Endothelial cell of umbilical vein (primary cell): ENCODE results near the gene CDH20. TPM values are rescaled to one million over a fixed set of nuclear protein-coding genes. Genes with fewer than 3 reads are reported as not detected.
A peak's percentile ranks its signal among the peaks of the same experiment; 100 is the strongest.

Experiments used
- BruUV-seq: library from RNA; stranded (reverse); fragments of 400-500 nt; replicated peaks from 2 replicates; lab custom pipeline; 2021; lab: Mats Ljungman, UMichigan
- CTCF ChIA-PET: fragments of 300-600, 350-600 bp; sonication (Branson Sonifier 250); formaldehyde crosslinking; loops from one replicate; lab custom pipeline; 2021; ENCODE audit warnings: antibody characterized with exemption, inconsistent platforms; lab: Charles Lee
- POLR2A ChIA-PET: fragments of 300-600, 350-600 bp; sonication (Branson Sonifier 250); formaldehyde crosslinking; loops from one replicate; lab custom pipeline; 2021; ENCODE audit warnings: antibody characterized with exemption, inconsistent platforms; lab: Charles Lee
- DNase-seq: peaks from one replicate; pipeline ENCODE4 v3.0.0-alpha.2; 2011; ENCODE audit warnings: low read depth, low spot score
- FAIRE-seq: peaks from 2 replicates; lab custom pipeline; 2011; peaks lifted over from hg19 to GRCh38; lab: Jason Lieb, UNC
- H2AFZ ChIP-seq: 2 replicates; pipeline ENCODE4 v1.6.0; 2012; ENCODE audit warnings: low read depth, low read length, control low read depth, inconsistent platforms
- H3K27ac ChIP-seq: 2 replicates; pipeline ENCODE4 v1.5.1; 2011; ENCODE audit warnings: low read depth, mild to moderate bottlenecking, control low read depth, low read length, moderate library complexity; ENCODE audit not compliant: insufficient read depth
- H3K27me3 ChIP-seq, 2 experiments: 2 replicates each; pipeline versions ENCODE4 v1.6.0 to v1.6.1; 2011; ENCODE audit warnings: low read length in 2 of 2, mixed read lengths in 1 of 2; ENCODE audit not compliant: control insufficient read depth in 2 of 2, insufficient read depth in 2 of 2
- H3K36me3 ChIP-seq, 2 experiments: 2 replicates in 1 of 2; 3 replicates in 1 of 2; pipeline ENCODE4 v1.5.1; 2011; ENCODE audit warnings: low read length in 2 of 2, mild to moderate bottlenecking in 1 of 2, moderate library complexity in 1 of 2; ENCODE audit not compliant: control insufficient read depth in 2 of 2, insufficient read depth in 2 of 2; ENCODE audit errors: extremely low read depth in 1 of 2
- H3K4me1 ChIP-seq: 3 replicates; pipeline ENCODE4 v1.5.1; 2011; ENCODE audit warnings: mild to moderate bottlenecking, low read length; ENCODE audit not compliant: control insufficient read depth, insufficient read depth; ENCODE audit errors: extremely low read depth
- H3K4me2 ChIP-seq: 2 replicates; pipeline ENCODE4 v1.6.1; 2011; ENCODE audit warnings: low read length, control low read depth, mixed read lengths; ENCODE audit not compliant: insufficient read depth
- H3K4me3 ChIP-seq, 3 experiments: fragments of 200-600 bp in 1 of 3; sonication (generic), shearing (Covaris generic) in 1 of 3; replicated peaks in 1 of 3; 2 replicates each; pipeline ENCODE4 v1.5.1; 2011 to 2016; ENCODE audit warnings: control low read depth in 3 of 3, low read length in 3 of 3, mild to moderate bottlenecking in 2 of 3, inconsistent platforms in 1 of 3, low read depth in 1 of 3, moderate library complexity in 1 of 3; ENCODE audit not compliant: insufficient read depth in 1 of 3
- H3K79me2 ChIP-seq: 2 replicates; pipeline ENCODE4 v1.6.0; 2012; ENCODE audit warnings: low read length, inconsistent platforms; ENCODE audit not compliant: control insufficient read depth, insufficient read depth
- H3K9ac ChIP-seq: replicated peaks from 2 replicates; pipeline ENCODE3; 2011; ENCODE audit warnings: low read length, control low read depth; ENCODE audit not compliant: insufficient read depth; ENCODE audit errors: extremely low read depth
- H3K9me1 ChIP-seq: replicated peaks from 3 replicates; pipeline ENCODE4 v1.6.0; 2011; ENCODE audit warnings: mild to moderate bottlenecking, low read length; ENCODE audit not compliant: control insufficient read depth, insufficient read depth; ENCODE audit errors: extremely low read depth
- H3K9me3 ChIP-seq: replicated peaks from 2 replicates; pipeline ENCODE4 v1.5.1; 2012; ENCODE audit warnings: low read length, inconsistent platforms; ENCODE audit not compliant: control insufficient read depth, insufficient read depth
- H4K20me1 ChIP-seq: replicated peaks from 2 replicates; pipeline ENCODE3; 2011; ENCODE audit warnings: mild to moderate bottlenecking, low read length; ENCODE audit not compliant: control insufficient read depth, insufficient read depth; ENCODE audit errors: extremely low read depth
- EZH2 ChIP-seq: IDR thresholded peaks from 2 replicates; pipeline ENCODE4 v1.6.1; 2012; ENCODE audit warnings: borderline replicate concordance, low read depth, mild to moderate bottlenecking, moderate library complexity, low read length, inconsistent platforms; ENCODE audit not compliant: severe bottlenecking
- FOS ChIP-seq: IDR thresholded peaks from 2 replicates; pipeline ENCODE4 v1.6.1; 2011; ENCODE audit warnings: mild to moderate bottlenecking, low read length, moderate library complexity, borderline replicate concordance; ENCODE audit not compliant: insufficient read depth
- GATA2 ChIP-seq: IDR thresholded peaks from 2 replicates; pipeline ENCODE4 v1.7.0; 2011; ENCODE audit warnings: low read depth, mild to moderate bottlenecking, moderate library complexity, mixed read lengths, low read length; ENCODE audit not compliant: insufficient read length, insufficient read depth
- JUN ChIP-seq: IDR thresholded peaks from 2 replicates; pipeline ENCODE4 v1.6.1; 2011; ENCODE audit warnings: borderline replicate concordance, low read depth; ENCODE audit not compliant: insufficient read length, insufficient read depth
- MYC ChIP-seq: IDR thresholded peaks from one replicate; pipeline ENCODE4 v1.6.1; 2011; ENCODE audit warnings: mild to moderate bottlenecking, low read depth, low read length
- POLR2A ChIP-seq: IDR thresholded peaks from 2 replicates; pipeline ENCODE4 v1.6.1; 2012; ENCODE audit warnings: low read depth, mild to moderate bottlenecking, control low read depth, low read length
- POLR2AphosphoS5 ChIP-seq: IDR thresholded peaks from 2 replicates; pipeline ENCODE4 v1.6.1; 2012; ENCODE audit warnings: low read depth, mild to moderate bottlenecking, control low read depth, low read length, moderate library complexity; ENCODE audit not compliant: insufficient read depth
- dilution Hi-C: fragments of 300-500 bp; cut with MboI; formaldehyde crosslinking; loops from one replicate; pipeline ENCODE4 v1.15.0; 2019; ENCODE audit warnings: low sequenced_read_pairs; ENCODE audit not compliant: extremely low pct_ligation_motif_present
- intact Hi-C: fragments of 100-400 bp; cut with micrococcal nuclease; formaldehyde crosslinking; loops from one replicate; pipeline ENCODE4 v1.10.0; 2022
- polyA plus RNA-seq, 4 experiments: library from polyadenylated mRNA; depleted of rRNA in 3 of 4; stranded (reverse) in 3 of 4; unstranded in 1 of 4; fragments of >200 nt; gene quantifications; 2 replicates each; pipeline versions ENCODE4 v1.2.1 to v1.2.3, GENCODE V29; 2011 to 2012; ENCODE audit warnings: missing spikeins in 1 of 4
- total RNA-seq: library from RNA; stranded (reverse); gene quantifications from 2 replicates; pipeline ENCODE4 v1.2.3, GENCODE V29; 2021
- TF ChIP-seq, protein P1 (sequence below), 2 donors: IDR thresholded peaks; 1 replicate in 1 of 2; 2 replicates in 1 of 2; pipeline ENCODE4 v1.5.1; 2011; ENCODE audit warnings: low read length in 2 of 2, mild to moderate bottlenecking in 2 of 2, moderate library complexity in 2 of 2, control low read depth in 1 of 2, inconsistent platforms in 1 of 2, low read depth in 1 of 2; ENCODE audit not compliant: insufficient read depth in 1 of 2; ENCODE audit errors: extremely low read depth in 1 of 2
- TF ChIP-seq, protein P2 (sequence below): IDR thresholded peaks from 2 replicates; pipeline ENCODE4 v1.6.1; 2011; ENCODE audit not compliant: insufficient read depth, insufficient read length

Gene CDH20
- total and polyA plus RNA-seq, 2 donors (not counting 3 experiments of a cell fraction or from before 2014, with no cell fraction given): not detected

DNA sequence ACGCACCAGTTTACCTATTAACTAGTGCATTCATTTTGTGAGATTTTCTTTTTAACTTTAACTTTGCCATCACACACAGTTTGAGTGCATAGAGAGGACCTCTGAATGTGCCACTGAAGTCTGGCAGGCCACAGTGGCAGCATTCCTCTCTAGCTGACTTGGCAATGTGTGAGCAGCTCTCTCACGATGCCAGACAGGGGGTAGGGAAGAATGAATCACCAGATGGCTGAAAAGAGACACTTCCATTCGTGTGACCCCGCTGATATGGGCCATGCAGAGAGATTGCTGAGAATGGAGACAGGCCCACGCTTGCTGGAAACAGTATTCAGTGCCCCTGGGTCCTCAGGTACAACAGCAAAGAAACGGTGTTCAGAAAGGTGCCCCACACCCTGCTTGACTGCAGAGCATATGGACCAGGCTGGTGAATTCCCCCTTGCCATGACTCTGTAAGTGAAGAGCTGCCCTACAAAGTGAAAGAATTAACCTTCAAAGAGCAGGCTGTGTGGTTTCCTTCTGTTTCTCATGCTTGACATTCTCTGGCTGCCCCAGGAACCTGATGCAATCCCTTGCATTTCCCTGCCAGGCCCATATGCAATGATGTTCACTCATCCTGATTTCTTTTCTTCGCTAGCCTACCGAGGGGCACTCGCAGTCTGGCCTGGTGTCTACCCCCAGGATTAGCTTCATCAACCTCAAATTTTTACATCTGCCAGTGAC lies 236.1 kb downstream of the CDH20 start:
- H3K4me2 ChIP-seq: no peak overlapping the region
- H4K20me1 ChIP-seq: no peaks in the 10 kb centered on the region
- peaks cover 10% of the 10 kb centered on the region for H3K4me1 ChIP-seq
- BruUV-seq: no TSS peak
- TF ChIP-seq JUN (no peak), MYC (no peak), FOS (no peak), EZH2 (no peak), GATA2 (no peak), POLR2A (no peak), POLR2AphosphoS5 (no peak)
- TF ChIP-seq, protein P1, sequence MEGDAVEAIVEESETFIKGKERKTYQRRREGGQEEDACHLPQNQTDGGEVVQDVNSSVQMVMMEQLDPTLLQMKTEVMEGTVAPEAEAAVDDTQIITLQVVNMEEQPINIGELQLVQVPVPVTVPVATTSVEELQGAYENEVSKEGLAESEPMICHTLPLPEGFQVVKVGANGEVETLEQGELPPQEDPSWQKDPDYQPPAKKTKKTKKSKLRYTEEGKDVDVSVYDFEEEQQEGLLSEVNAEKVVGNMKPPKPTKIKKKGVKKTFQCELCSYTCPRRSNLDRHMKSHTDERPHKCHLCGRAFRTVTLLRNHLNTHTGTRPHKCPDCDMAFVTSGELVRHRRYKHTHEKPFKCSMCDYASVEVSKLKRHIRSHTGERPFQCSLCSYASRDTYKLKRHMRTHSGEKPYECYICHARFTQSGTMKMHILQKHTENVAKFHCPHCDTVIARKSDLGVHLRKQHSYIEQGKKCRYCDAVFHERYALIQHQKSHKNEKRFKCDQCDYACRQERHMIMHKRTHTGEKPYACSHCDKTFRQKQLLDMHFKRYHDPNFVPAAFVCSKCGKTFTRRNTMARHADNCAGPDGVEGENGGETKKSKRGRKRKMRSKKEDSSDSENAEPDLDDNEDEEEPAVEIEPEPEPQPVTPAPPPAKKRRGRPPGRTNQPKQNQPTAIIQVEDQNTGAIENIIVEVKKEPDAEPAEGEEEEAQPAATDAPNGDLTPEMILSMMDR (IDR thresholded peaks at IDR 0.05; ENCODE audit: extremely low read depth in 1 of 2, insufficient read depth in 1 of 2, low read depth in 1 of 2, low read length in 2 of 2): no peak
- TF ChIP-seq, protein P2, sequence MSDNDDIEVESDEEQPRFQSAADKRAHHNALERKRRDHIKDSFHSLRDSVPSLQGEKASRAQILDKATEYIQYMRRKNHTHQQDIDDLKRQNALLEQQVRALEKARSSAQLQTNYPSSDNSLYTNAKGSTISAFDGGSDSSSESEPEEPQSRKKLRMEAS: no peak
- H3K27ac ChIP-seq: no peak overlapping the region
- no peaks in the 10 kb centered on the region for H3K36me3 ChIP-seq
- POLR2A ChIA-PET: no interaction called here
- intact Hi-C loops (no loop called here), dilution Hi-C loops (no loop called here)
- no peaks in the 10 kb centered on the region for H3K79me2 ChIP-seq
- no peak overlapping the region for H3K4me3 ChIP-seq
- no peaks in the 10 kb centered on the region for H3K9me1 ChIP-seq
- no peak overlapping the region for H3K9ac ChIP-seq
- no peaks in the 10 kb centered on the region for H3K27me3 ChIP-seq
- FAIRE-seq (no peak), DNase-seq (peak; percentile 59)
- CTCF ChIA-PET: interaction anchor here (1.1 kb wide), 1 partner anchor 13 kb away, joined by 4 read pairs; no protein-coding TSS in a partner anchor
- no peaks in the 10 kb centered on the region for H3K9me3 ChIP-seq
- H2AFZ ChIP-seq: peak overlapping the region; percentile 51
